Gastroesophageal sphincter (tissue), 3 donors: ENCODE data around the gene HADH.

Experiments
- POLR2A ChIP-seq, 2 donors: fragments of 450-650 bp; IDR thresholded peaks; one replicate each; pipeline ENCODE4 v1.6.1; 2017; ENCODE audit warnings: antibody characterized with exemption in 2 of 2, mild to moderate bottlenecking in 2 of 2, moderate library complexity in 1 of 2
- POLR2AphosphoS5 ChIP-seq: sonication (generic); formaldehyde crosslinking; IDR thresholded peaks from one replicate; pipeline ENCODE4 v1.6.1; 2017; ENCODE audit warnings: antibody characterized with exemption
- TF ChIP-seq, protein P1 (sequence below), 4 experiments: fragments of 200-600 bp in 2 of 4; fragments of 450-650 bp in 2 of 4; sonication (generic) in 1 of 4; IDR thresholded peaks; one replicate each; pipeline ENCODE4 v1.5.1; 2017 to 2019; ENCODE audit warnings: antibody characterized with exemption in 4 of 4, mild to moderate bottlenecking in 2 of 4, moderate library complexity in 2 of 4

DNA sequence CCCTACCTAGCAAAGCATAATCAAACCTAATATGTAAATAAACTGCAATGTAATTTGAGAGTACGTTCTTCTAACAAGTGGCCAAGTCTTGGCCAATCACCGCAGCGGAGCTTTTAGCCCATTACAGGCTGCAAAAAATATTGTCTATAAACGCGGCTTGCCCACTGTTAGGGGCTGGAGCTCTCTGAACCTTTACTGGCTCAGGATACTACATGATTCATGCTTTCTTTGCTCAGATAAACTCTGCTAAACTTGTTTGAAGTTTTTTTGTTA lies 990 bp upstream of the HADH start:
- TF ChIP-seq, protein P1, sequence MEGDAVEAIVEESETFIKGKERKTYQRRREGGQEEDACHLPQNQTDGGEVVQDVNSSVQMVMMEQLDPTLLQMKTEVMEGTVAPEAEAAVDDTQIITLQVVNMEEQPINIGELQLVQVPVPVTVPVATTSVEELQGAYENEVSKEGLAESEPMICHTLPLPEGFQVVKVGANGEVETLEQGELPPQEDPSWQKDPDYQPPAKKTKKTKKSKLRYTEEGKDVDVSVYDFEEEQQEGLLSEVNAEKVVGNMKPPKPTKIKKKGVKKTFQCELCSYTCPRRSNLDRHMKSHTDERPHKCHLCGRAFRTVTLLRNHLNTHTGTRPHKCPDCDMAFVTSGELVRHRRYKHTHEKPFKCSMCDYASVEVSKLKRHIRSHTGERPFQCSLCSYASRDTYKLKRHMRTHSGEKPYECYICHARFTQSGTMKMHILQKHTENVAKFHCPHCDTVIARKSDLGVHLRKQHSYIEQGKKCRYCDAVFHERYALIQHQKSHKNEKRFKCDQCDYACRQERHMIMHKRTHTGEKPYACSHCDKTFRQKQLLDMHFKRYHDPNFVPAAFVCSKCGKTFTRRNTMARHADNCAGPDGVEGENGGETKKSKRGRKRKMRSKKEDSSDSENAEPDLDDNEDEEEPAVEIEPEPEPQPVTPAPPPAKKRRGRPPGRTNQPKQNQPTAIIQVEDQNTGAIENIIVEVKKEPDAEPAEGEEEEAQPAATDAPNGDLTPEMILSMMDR (IDR thresholded peaks at IDR 0.05) = no peak
- TF ChIP-seq POLR2AphosphoS5 = no peak
- TF ChIP-seq POLR2A (IDR thresholded peaks at IDR 0.05) = no peak
